HPDE6-E6E7 (cell line): ENCODE results near the gene EML5.
A peak's percentile ranks its signal among the peaks of the same experiment; 100 is the strongest.

Experiments used
- DNase-seq: peaks from one replicate; pipeline ENCODE4 v3.0.0; 2011; ENCODE audit warnings: missing footprints; ENCODE audit errors: extremely low spot score

The EML5 gene

DNA sequence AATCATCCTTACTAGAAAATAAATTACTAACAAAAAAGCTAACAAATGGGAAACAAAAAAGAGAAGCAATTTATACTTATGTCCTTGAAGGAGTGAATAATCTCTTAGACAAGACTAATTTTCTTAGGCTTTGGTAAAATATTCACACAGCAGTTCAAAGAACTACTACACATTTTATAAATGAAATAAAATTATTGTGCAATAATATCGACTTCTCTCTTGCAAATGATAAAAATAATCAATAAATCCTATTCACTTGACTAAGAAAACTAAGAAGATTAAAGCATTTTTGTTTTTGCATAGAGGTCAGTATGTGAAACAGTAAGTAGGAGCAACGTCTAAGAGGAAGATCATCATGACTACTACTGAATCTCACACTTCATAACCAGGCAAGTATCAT lies 82.0 kb downstream of the EML5 start:
- DNase-seq: no peak

DNA sequence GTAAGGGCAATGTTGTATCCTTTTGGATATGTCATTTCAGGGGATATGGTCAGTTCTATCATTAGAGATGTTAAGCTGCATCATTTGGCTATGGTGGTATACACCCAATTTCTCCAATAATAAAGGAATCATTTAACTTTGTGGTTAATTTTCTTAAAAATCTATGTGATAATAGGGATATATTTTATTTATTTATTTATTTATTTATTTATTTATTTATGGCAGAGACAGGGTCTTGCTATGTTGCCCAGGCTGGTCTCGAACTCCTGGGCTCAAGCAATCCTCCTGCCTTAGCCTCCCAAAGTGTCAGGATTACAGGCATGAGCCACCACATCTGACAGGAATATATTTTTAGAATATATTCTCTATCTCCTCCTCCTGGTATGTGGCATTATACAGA lies 85.7 kb downstream of the EML5 start:
- no peak for DNase-seq

DNA sequence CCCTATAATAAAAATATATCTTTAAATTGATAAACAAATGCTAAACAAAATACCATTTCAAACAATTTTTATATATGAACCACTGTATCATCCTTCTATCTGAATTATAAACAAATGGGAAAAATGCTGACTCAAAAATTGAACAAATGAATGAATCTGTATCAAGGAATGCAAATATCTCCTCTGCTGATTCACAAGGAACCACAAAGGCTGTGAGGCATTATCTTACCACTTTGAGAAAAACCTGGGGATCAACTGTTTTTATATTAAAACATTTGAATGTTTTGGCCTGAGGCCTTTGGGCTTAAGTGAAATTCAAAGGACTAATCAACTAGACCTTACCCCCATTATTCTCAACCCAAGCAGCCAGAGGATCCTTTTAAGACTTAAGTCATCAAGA lies 86.3 kb downstream of the EML5 start:
- no peak for DNase-seq

DNA sequence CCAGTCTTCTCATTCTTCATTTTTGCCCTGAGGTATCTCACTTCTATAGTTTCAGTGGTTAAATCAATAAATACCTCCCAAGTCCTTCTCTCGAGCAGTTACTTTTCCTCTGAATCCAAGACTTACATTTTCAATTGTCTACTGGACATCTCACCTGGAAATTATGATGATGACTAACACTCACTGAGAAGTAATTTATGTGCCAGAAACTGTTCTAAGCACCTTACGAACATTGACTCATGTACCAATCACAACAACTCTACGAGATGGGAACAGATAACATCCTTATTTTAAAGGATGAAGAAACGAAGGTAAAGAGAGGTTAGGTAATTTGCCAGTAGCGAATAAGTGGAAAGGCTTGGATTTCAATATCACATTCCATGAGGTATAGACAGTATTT lies 94.1 kb downstream of the EML5 start:
- DNase-seq: peak; percentile 72

DNA sequence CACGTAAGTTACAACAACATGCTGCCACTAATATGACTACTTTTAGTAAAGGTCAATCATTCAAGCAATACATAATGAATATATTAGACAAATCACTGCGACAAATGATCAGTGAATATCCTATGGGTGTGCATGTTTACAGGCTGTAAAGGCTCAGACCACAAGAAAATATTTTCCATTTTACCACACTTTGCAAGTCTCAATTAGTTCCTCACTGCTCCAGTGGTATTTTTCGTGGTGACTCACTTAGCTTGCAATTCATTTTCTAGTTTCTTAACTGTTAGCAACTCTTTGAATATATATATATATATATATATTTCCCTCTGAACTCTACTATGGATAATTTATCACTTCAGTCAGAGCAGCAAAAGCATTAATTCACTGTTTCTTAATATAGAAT lies 96.9 kb downstream of the EML5 start:
- DNase-seq: no peak

DNA sequence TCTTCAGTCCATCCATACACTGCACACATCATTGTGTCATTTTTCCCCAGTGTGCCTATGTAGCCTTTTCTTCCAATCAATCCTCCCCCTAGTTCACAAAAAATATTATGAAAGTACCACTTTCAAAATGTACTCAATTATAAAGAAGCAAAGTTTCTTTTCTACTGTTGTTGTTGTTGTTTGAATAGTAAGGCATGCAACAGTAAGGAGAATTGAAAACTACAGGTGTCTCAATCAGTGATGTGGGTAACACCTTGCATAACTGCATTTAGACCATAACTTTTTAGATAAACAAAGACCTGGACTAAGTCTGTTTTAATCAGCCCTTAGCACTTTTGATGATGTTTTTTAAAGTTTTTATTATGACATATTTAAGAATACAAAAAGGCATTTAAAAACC lies 104.4 kb downstream of the EML5 start:
- no peak for DNase-seq

DNA sequence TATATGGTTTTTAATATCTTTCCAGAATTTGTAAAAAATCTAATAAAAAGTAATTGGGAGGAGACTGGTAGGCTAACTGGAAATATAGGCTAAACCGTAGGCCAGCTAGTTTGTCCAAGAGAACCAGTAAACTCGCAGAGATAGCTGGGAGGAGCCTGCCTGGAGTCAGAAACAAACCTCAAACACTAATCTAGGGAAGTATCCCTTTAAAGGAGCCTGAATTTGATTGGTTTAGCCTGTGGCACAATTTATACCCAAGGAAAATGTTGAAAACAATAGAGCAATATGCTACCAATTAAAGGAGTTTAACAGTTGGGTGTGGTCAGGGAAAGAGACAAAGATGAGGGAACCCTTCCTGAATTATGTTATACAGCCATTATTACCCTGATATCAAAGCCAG lies 109.6 kb downstream of the EML5 start:
- DNase-seq: no peak

DNA sequence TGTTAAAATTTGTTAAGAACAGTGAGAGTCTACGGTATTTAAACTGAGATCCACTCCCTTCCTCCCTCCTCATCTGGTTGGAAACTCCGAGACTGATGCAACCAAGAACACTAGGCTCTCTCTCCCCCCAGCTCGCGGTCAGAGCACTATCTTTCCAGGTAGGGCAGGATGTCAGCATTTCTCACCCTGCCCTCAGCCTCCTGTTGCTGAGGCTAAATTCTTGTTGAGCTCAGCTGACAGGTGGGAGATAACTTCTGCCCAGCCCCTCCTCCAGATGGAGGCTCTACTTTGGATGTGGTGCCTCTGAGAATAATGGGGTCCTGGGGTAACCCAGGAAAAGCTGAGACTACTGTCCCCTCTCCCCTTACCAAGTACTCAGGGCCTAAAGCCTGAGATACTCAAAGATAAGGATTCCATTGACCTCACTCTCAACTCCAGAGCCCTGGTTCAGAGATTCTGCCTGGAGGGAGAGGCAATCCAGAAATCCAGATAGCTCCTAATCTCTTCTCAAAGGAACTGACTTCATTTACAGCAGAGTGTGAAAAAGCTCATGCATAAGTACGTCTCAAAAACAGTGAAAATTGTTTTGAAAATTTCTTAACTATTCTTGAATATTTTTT lies 110.1 kb downstream of the EML5 start:
- no peak for DNase-seq

DNA sequence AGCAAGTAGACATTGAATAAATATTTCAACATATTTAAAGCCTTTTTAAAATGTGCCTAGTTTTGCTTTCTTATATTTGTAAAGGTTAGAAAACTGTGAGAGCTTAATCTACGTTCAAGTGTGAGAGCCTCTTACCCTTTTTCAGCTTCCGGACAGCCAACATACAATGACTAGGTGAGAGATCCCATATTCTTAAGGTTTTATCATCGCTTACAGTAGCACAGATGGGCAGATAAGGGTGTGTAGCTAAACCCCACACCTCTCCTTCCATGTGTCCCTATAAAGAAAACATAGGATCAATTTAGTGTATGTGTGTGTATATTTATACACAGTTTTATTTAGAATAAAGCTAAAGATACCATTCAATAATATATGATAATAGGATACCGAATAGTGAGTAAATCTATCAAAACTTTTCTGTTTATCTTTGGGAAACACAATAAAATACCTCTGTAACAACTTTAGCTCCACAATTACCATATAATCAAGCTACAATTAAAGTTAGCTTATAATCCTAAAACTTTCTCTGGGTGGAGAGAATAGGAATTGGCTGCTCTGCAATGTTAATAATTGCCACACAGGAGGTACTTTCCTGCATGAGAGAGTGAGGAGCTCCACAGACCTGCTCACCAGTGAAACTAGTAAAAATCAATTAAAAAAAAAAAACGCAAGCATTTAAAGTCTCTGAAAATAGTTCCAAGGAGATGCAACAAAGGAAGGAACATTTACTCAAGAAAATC lies 110.8 kb downstream of the EML5 start:
- DNase-seq: no peak

DNA sequence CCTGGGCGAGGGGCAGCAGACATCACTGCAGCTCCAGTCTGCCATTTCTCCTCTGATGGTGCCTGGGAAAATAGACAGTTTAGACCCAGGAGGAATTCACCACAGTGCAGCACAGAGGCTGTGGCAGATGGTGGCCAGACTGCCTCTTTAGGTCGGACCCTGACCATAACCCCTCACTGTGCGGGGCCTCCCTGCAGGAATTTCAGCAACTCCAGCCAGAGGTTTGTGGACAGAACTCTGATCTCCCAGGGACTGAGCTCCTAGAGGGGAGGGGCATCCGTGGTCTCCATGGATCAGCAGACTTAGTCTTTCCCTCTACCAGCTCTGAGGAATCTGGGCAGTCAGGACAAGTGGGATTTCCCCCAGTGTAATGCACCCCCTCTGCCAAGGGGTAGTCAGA lies 123.4 kb downstream of the EML5 start:
- DNase-seq: no peak

DNA sequence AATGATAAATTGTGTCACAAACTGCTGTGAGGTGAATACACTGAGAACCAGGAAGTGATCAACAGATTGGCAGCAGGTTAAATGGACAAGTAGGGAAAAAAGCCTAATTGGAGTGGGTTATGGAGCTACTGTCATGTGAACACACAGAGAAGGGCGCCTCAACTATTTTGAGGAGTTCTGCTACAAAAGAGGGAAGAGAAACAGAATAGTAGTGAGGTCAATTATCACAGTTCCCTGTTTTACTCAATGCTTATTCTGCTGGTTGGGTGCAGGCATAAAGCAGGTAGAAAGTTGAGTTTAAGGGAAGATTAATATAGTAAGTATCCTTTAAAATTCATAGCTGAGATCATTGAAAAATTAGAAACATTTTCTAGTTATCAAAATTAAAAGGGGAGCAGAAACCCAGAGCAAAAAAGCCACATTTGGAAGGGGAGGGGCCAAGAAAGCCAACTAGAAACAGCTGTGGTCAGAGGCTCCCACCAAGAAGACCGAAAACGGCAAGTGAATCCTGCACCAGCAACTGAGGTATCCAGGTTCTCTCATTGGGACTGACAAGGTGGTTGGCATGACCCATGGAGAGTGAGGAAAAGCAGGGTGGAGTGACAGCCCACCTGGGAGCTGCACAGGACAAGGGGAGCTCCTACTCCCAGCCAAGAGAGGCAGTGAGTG lies 124.2 kb downstream of the EML5 start:
- no peak for DNase-seq

DNA sequence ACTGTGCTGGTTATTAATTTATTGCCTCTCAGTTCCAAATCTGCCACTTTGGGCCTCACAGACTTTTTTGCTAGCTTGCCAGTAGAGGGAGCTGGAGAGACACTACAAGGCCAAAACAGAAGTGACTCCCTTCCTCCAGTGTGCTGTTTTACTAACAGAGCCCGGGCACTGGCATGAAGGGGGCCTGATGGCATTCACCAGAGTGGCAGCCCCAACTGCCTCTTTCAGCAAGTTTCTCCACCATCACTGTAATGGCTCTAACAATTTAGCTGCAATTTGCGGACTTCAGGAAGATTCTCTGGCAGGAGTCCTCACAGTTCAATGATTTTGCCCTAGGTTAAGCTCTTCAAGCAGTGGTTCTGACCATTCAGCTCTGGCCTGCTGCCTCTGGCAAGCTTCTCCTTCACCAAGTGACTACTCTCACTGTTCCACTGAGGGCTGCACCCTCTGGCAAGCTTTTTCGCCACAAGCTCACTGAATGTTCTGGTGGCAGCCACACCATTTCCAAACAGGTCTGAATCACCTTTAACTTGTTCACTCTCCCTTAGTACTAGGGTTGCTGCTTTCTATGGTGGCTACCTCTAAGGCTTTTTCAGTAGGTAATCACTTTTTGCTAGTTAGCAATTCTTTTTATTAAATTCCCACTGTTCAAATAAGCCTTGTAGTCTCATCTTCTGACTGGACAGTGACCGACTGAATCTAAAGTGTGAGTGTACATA lies 125.0 kb downstream of the EML5 start:
- DNase-seq: peak; percentile 60

DNA sequence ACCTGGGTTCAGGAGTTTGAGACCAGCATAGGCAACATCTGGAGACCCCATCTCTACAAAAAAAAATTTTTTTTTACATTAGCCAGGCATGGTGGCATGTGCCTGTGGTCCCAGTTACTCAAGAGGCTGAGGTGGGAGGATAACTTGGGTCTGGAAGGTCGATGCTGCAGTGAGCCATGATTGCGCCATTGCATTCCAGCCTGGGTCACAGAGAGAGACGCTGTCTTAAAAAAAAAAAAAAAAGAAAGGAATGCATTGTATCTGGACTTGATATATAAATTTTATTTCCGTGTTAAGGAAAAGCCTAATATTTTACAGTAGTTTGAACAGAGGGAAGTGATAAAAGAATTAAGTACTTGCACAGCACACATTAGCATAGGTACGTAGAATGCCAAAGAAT lies 132.7 kb downstream of the EML5 start:
- DNase-seq: no peak

DNA sequence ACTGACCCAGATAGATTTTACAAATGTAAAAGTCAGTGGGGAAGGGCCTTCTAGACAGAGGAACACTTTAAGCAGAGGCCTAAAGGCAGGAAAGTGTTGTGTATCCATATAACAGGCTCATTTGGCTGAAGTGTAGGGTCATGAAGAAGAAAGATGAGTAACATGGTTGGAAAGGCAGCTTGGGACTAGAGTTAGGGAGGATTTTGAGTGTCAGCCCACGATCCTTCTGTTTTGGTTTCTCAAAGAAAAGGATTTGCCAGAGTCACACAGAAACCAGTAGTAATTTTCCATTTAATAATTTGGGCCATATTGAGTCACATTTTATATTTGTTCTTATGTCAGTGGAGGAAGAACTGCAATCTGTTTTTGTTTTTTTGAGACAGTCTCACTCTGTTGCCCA lies 153.5 kb downstream of the EML5 start:
- no peak for DNase-seq

DNA sequence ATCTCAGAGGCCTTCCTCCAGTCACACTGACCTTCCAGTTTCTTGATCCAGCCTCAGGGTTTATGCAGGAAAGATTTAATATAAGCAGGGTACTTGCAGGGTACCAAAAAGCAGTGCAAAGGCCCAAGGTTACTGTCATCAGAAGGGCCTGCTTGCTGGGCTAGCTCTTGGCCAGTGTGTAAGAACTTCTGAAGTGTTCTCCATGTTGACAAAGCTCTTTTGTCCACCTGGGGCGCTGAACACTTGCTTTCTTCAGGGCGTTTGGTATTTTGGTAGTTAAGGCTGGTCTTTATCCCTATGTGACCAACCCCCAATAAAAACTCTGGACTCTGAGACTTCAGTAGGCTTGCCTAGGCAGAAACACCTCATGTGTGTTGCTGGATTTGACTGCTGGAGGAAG lies 160.2 kb downstream of the EML5 start:
- DNase-seq: no peak

DNA sequence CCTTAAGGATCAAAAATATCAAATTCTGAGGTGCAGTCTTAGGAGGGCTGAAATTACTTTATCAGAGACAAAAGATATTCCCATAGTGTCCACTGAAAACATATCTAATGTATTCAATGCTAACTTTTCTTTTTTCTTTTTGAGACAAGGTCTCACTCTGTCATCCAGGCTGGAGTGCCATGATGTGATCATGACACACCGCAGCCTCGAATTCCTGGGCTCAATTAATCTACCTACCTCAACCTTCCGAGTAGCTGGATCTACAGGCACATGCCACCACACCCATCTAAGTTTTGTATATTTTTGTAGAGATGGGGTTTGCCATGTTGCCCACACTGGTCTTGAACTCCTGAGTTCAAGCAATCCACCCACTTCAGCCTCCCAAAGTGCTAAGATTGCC lies 161.7 kb downstream of the EML5 start:
- no peak for DNase-seq

DNA sequence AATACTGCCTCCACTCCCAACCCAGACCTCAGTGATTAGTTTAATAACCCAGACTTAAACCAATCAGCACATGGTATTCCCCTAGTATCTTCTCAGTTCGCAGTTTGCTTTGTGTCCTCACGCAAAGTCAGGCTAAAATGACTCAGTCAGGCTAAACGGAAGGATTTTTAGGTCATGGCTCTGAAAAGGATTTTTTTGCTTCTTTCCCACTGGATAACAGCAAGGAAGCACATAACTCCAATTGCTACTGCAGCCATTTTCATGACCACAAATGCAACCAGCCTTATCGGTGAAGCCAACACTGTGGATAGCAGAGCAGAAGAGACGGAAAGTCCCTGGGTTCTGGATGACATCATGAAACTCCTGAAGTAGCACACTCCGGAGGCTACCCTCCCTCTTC lies 162.2 kb downstream of the EML5 start:
- DNase-seq: no peak

DNA sequence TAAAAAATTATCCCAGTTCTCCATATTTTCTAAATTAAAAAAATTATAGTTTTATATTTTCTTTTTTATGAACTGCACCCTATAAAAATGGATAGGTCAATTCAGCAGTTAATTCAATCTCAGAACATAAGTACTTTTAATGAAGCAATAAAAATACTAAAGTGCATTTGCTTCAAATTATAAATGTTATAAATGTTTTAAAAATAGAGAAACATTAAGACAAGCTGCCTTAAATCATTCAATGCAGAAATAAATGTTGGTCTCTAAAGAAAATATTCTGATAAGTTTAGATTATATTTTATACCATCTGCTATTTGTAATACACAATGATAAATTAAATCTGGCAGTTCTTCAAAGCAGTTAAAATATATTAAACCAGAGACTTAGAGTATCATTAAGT lies 164.3 kb downstream of the EML5 start:
- DNase-seq: no peak

DNA sequence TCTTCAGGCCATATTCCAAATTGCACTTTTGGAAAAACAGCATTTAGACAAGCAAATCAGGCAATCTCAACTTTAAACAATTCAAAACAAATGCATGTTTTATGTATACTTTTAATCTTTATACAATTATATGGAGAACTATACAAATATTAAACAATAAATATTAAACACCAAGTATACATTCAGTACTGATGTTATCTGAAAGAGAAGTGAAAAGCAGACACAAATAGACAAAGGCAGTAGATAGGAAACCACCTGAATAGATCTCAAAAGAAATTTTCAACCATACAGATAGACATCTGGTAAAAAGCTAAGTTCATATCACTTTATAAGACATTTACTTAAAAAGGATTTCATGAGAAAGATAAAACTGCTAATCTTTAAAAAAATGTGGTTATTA lies 164.7 kb downstream of the EML5 start:
- DNase-seq: no peak

DNA sequence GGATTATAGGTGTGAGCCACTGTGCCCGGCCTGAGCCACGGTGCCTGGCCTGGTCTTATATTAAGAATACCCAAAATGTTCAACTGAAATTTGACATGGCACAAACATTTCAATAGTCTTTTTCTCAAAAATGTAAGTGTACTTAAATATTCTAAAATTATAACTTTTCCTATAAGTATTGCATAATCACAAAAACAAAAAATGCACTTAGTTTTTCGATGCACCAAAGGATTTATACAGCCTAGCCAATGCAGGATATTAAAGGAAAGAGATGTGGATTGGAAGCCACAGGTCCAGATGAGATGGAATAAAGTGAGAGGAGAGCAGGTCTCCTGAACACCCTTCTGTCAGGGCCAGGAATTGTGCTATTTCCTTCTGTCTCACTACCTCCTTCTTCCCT lies 167.1 kb downstream of the EML5 start:
- no peak for DNase-seq

DNA sequence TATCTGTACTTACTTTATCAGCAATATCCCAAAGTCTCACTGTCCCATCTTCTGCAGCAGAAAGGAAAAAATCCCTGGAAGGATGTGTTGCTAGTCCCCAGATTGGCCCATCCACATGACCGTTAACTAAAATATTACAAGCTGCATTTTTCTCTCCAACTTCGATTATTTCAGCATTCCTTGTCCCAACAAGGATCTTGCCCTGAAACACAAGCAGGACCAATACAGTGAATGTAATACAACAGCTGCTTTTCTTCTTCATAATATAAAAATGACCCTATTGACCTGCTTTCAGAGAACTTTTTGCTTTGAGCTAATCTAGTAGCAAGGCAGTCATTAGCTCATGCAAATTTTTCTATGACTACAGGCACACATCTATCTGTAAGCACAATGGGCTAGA lies 171.7 kb downstream of the EML5 start:
- no peak for DNase-seq

DNA sequence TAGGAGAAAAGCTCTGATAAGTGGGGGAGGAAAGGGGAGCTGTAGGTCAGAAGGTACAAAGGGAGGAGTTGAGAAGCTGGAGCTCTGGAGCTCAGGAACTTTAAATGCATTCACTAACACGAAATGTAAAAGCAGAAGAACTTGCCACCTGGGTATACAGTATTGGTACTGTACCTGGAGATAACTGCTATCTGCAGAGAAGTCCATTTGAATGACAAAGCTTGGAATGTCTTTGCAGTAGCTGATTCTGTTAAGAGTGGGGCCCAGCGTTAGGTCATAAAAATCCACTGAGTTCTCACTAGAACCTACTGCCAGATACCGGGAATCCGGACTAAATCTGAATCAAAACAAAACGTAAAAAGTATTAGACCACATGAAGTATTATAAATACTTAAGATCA lies 174.3 kb downstream of the EML5 start:
- no peak for DNase-seq

DNA sequence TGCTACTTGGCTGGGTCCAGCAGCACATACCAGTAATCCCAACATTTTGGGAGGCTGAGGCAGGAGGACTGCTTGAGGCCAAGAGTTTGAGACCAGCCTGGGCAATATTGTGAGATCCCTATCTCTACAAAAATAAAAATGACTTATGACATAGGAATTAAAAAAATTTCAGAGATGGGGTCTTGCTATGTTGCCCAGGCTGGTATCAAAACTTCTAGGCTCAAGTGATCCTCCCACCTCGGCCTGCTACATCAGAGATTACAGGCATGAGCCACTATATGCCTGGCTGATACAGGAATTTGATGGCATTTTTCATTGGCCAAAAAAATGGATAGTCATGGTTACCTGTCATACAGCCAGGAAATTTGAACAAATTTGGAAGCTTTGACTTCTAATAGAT lies 175.3 kb downstream of the EML5 start:
- no peak for DNase-seq
